Measurements from ENCODE around the gene FAM120C. TPM values are rescaled to one million over a fixed set of nuclear protein-coding genes. Genes with fewer than 3 reads are reported as not detected.
A peak's percentile ranks its signal among the peaks of the same experiment; 100 is the strongest.

FAM120C gene
- total and polyA plus RNA-seq, 2 experiments from 2014 or later: 2.6 to 4.9 TPM

DNA sequence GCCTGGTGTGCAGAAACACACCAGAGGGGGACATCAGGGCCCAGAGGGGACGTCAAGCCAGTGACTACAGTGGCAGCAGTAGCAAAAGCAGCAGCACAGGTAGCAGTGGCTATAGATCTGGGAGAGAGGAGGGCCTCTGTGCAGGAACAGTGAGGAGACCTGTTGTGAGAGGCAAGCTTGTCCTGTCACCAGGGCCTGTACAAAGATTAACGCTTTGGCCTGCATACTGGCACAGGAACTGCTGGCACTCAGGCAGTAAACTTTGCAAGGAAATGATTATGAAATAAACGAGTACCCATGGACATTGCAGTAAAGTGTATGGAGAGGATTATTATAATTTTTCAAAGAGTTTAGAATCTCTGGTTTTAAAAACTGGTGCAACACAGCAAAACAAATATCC is 133.3 kb downstream of the FAM120C start:
- Histone ChIP-seq H3K9me3 (ENCODE audit: low read depth) (no peaks in the 10 kb centered on the region), H3K27ac (no peak overlapping the region), H3K4me1 (ENCODE audit: insufficient read depth) (peaks cover 4% of the 10 kb centered on the region), H3K4me2 (no peak overlapping the region), H3K4me3 (no peak overlapping the region), H3K79me2 (no peaks in the 10 kb centered on the region), H3K27me3 (no peaks in the 10 kb centered on the region), H3K9me2 (replicated peaks; ENCODE audit: insufficient read depth) (no peaks in the 10 kb centered on the region), H3K36me3 (replicated peaks; ENCODE audit: insufficient read depth, low read depth) (no peaks in the 10 kb centered on the region), H2AFZ (no peak overlapping the region), H4K20me1 (ENCODE audit: insufficient read depth, poor library complexity, severe bottlenecking) (no peaks in the 10 kb centered on the region)
- no peak for TF ChIP-seq EZH2phosphoT487 (IDR thresholded peaks at IDR 0.05; ENCODE audit: low read depth, severe bottlenecking, unreplicated experiment)
- TF ChIP-seq EZH2 (IDR thresholded peaks at IDR 0.05; ENCODE audit: borderline replicate concordance): no peak
- TF ChIP-seq CTCF (IDR thresholded peaks at IDR 0.05; ENCODE audit: poor library complexity): no peak
- WGBS (ENCODE audit: low lambda C conversion rate, missing lambda C conversion rate): 65% methylated on average over 3 of the region's 3 CpGs
- no peak for DNase-seq (ENCODE audit: low spot score)

DNA sequence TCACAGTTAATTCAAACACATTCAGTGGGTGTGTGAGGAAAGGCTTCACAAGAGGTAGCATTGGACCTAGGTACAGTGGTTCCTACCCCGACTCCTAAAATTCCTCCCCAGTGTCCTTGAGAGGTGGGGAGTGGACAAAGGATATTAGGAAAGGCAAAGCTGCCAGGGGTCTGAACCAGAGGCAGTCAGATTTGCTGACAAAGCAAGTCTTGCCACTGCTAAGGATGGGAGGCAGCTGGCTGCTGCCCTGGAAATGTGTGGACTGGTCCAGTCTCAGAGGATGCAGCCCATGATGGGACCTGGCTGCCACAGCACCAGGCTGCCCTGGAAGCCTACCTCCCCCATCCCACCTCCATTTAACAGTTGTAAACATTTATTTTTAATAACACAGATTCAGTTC is 134.6 kb downstream of the FAM120C start:
- no peaks in the 10 kb centered on the region for H3K9me2 ChIP-seq (replicated peaks; ENCODE audit: insufficient read depth)
- no peaks in the 10 kb centered on the region for H3K9me3 ChIP-seq (ENCODE audit: low read depth)
- peaks cover 4% of the 10 kb centered on the region for H3K4me1 ChIP-seq (ENCODE audit: insufficient read depth)
- no peaks in the 10 kb centered on the region for H3K36me3 ChIP-seq (replicated peaks; ENCODE audit: insufficient read depth, low read depth)
- no peak overlapping the region for H3K4me3 ChIP-seq
- no peak overlapping the region for H2AFZ ChIP-seq
- DNase-seq (ENCODE audit: low spot score): no peak
- no peak overlapping the region for H3K4me2 ChIP-seq
- no peak for TF ChIP-seq EZH2phosphoT487 (IDR thresholded peaks at IDR 0.05; ENCODE audit: low read depth, severe bottlenecking, unreplicated experiment)
- no peak for TF ChIP-seq EZH2 (IDR thresholded peaks at IDR 0.05; ENCODE audit: borderline replicate concordance)
- no peak for TF ChIP-seq CTCF (IDR thresholded peaks at IDR 0.05; ENCODE audit: poor library complexity)
- peaks cover under 1% of the 10 kb centered on the region for H3K79me2 ChIP-seq
- no peaks in the 10 kb centered on the region for H3K27me3 ChIP-seq
- H3K27ac ChIP-seq: no peak overlapping the region
- H4K20me1 ChIP-seq (ENCODE audit: insufficient read depth, poor library complexity, severe bottlenecking): no peaks in the 10 kb centered on the region
- 75% methylated on average over 1 of the region's 1 CpG for WGBS (ENCODE audit: low lambda C conversion rate, missing lambda C conversion rate)

GRCh38 chrX:54045563-54046228 is 137.4 kb downstream of the FAM120C start:
- Histone ChIP-seq H3K4me1 (ENCODE audit: insufficient read depth) (peaks cover 4% of the 10 kb centered on the region), H3K36me3 (replicated peaks; ENCODE audit: insufficient read depth, low read depth) (no peaks in the 10 kb centered on the region), H3K9me3 (ENCODE audit: low read depth) (no peaks in the 10 kb centered on the region), H3K27ac (peak overlapping the region; percentile 91), H3K9me2 (replicated peaks; ENCODE audit: insufficient read depth) (no peaks in the 10 kb centered on the region), H3K79me2 (peaks cover 18% of the 10 kb centered on the region), H3K4me2 (peak overlapping the region; percentile 71), H3K4me3 (peak overlapping the region; percentile 5), H2AFZ (no peak overlapping the region), H4K20me1 (ENCODE audit: insufficient read depth, poor library complexity, severe bottlenecking) (no peaks in the 10 kb centered on the region), H3K27me3 (no peaks in the 10 kb centered on the region)
- WGBS (ENCODE audit: low lambda C conversion rate, missing lambda C conversion rate): 75% methylated on average over 12 of the region's 12 CpGs
- no peak for TF ChIP-seq EZH2phosphoT487 (IDR thresholded peaks at IDR 0.05; ENCODE audit: low read depth, severe bottlenecking, unreplicated experiment)
- no peak for TF ChIP-seq EZH2 (IDR thresholded peaks at IDR 0.05; ENCODE audit: borderline replicate concordance)
- TF ChIP-seq CTCF (IDR thresholded peaks at IDR 0.05; ENCODE audit: poor library complexity): no peak
- DNase-seq (ENCODE audit: low spot score): no peak

Measured in hepatocyte (in vitro differentiated cells).